Activated naive CD8-positive, alpha-beta T cell treated with anti-CD3 and anti-CD28 coated beads, Interleukin-2, amount 50 U/mL, for 24 hours (primary cell): Measurements from ENCODE around the gene TCEANC2.

Source experiments
- ATAC-seq: fragments of 150-1000 bp; cut with Tn5 transposase; one replicate; pipeline ENCODE4 v1.10.0; 2021
- DNase-seq: peaks from one replicate; pipeline ENCODE4 v3.0.0; 2021
- H3K27ac Mint-ChIP-seq: one replicate; pipeline ENCODE4 v1.8.0; 2021; ENCODE audit warnings: mild to moderate bottlenecking, mixed read lengths
- H3K27me3 Mint-ChIP-seq: one replicate; pipeline ENCODE4 v1.8.0; 2021; ENCODE audit warnings: mixed read lengths
- H3K36me3 Mint-ChIP-seq: one replicate; pipeline ENCODE4 v1.8.0; 2021; ENCODE audit warnings: low read depth, mixed read lengths
- H3K4me1 Mint-ChIP-seq: one replicate; pipeline ENCODE4 v1.8.0; 2021; ENCODE audit warnings: mixed read lengths
- H3K4me3 Mint-ChIP-seq: one replicate; pipeline ENCODE4 v1.8.0; 2021; ENCODE audit warnings: mild to moderate bottlenecking, moderate library complexity, mixed read lengths
- H3K9me3 Mint-ChIP-seq: one replicate; pipeline ENCODE4 v1.8.0; 2021; ENCODE audit warnings: mixed read lengths

Gene TCEANC2

GRCh38 chr1:54137534-54138061, 84.2 kb downstream of the TCEANC2 start:
- no peak overlapping the region for H3K27ac Mint-ChIP-seq
- DNase-seq (no peak), ATAC-seq (no peak)
- H3K27me3 Mint-ChIP-seq: no peaks in the 10 kb centered on the region
- H3K4me3 Mint-ChIP-seq: no peak overlapping the region
- no peaks in the 10 kb centered on the region for H3K9me3 Mint-ChIP-seq
- H3K36me3 Mint-ChIP-seq: no peaks in the 10 kb centered on the region
- no peaks in the 10 kb centered on the region for H3K4me1 Mint-ChIP-seq

- no peaks in the 10 kb centered on the region for H3K9me3 Mint-ChIP-seq
- H3K27me3 Mint-ChIP-seq: no peaks in the 10 kb centered on the region
- no peaks in the 10 kb centered on the region for H3K4me1 Mint-ChIP-seq
- H3K27ac Mint-ChIP-seq: no peak overlapping the region
- H3K36me3 Mint-ChIP-seq: no peaks in the 10 kb centered on the region
- DNase-seq (no peak), ATAC-seq (no peak)
- H3K4me3 Mint-ChIP-seq: no peak overlapping the region
These were observed 85.6 kb downstream of the TCEANC2 start for GRCh38 chr1:54138994-54139393.

- ATAC-seq: no peak
- Mint-ChIP-seq H3K27me3 (no peaks in the 10 kb centered on the region), H3K9me3 (no peaks in the 10 kb centered on the region), H3K27ac (no peak overlapping the region), H3K4me1 (no peaks in the 10 kb centered on the region), H3K36me3 (no peaks in the 10 kb centered on the region), H3K4me3 (no peak overlapping the region)
- no peak for DNase-seq
These were observed 86.3 kb downstream of the TCEANC2 start for GRCh38 chr1:54139711-54140110.

GRCh38 chr1:54142146-54142900, 88.9 kb downstream of the TCEANC2 start:
- DNase-seq: no peak
- no peaks in the 10 kb centered on the region for H3K4me1 Mint-ChIP-seq
- ATAC-seq: no peak
- no peak overlapping the region for H3K27ac Mint-ChIP-seq
- H3K4me3 Mint-ChIP-seq: no peak overlapping the region
- H3K9me3 Mint-ChIP-seq: no peaks in the 10 kb centered on the region
- no peaks in the 10 kb centered on the region for H3K27me3 Mint-ChIP-seq
- H3K36me3 Mint-ChIP-seq: no peaks in the 10 kb centered on the region

- no peaks in the 10 kb centered on the region for H3K27me3 Mint-ChIP-seq
- DNase-seq: no peak
- no peak for ATAC-seq
- H3K36me3 Mint-ChIP-seq: no peaks in the 10 kb centered on the region
- no peaks in the 10 kb centered on the region for H3K9me3 Mint-ChIP-seq
- H3K4me1 Mint-ChIP-seq: no peaks in the 10 kb centered on the region
- no peak overlapping the region for H3K4me3 Mint-ChIP-seq
- H3K27ac Mint-ChIP-seq: no peak overlapping the region
These were observed 91.0 kb downstream of the TCEANC2 start for GRCh38 chr1:54144366-54144765.

GRCh38 chr1:54149734-54150133, 96.3 kb downstream of the TCEANC2 start:
- H3K27me3 Mint-ChIP-seq: no peaks in the 10 kb centered on the region
- no peaks in the 10 kb centered on the region for H3K36me3 Mint-ChIP-seq
- no peaks in the 10 kb centered on the region for H3K4me1 Mint-ChIP-seq
- no peak for DNase-seq
- H3K4me3 Mint-ChIP-seq: no peak overlapping the region
- no peak overlapping the region for H3K27ac Mint-ChIP-seq
- H3K9me3 Mint-ChIP-seq: no peaks in the 10 kb centered on the region
- ATAC-seq: no peak

GRCh38 chr1:54151013-54151412, 97.6 kb downstream of the TCEANC2 start:
- DNase-seq (no peak), ATAC-seq (no peak)
- Mint-ChIP-seq H3K27ac (no peak overlapping the region), H3K36me3 (no peaks in the 10 kb centered on the region), H3K4me1 (no peaks in the 10 kb centered on the region), H3K4me3 (no peak overlapping the region), H3K27me3 (no peaks in the 10 kb centered on the region), H3K9me3 (no peaks in the 10 kb centered on the region)

GRCh38 chr1:54152696-54153095, 99.3 kb downstream of the TCEANC2 start, which contains the start of gene CDCP2:
Gene CDCP2 (minus strand): TSS chr1:54153000. CDS start chr1:54152922, 78 bp downstream.
- Mint-ChIP-seq H3K4me1 (no peaks in the 10 kb centered on the region), H3K27ac (no peak within 1 kb of the TSS), H3K4me3 (no peak within 1 kb of the TSS), H3K9me3 (no peaks in the 10 kb centered on the region), H3K27me3 (no peaks in the 10 kb centered on the region), H3K36me3 (no peaks in the 10 kb centered on the region)
- DNase-seq (no peak), ATAC-seq (no peak)

GRCh38 chr1:54153535-54154439, 100.4 kb downstream of the TCEANC2 start:
- Mint-ChIP-seq H3K27ac (no peak overlapping the region), H3K27me3 (no peaks in the 10 kb centered on the region), H3K4me1 (no peaks in the 10 kb centered on the region), H3K36me3 (no peaks in the 10 kb centered on the region), H3K9me3 (no peaks in the 10 kb centered on the region), H3K4me3 (no peak overlapping the region)
- ATAC-seq (no peak), DNase-seq (no peak)
